Measurements from ENCODE around the gene DCAF12. TPM values are rescaled to one million over a fixed set of nuclear protein-coding genes. Genes with fewer than 3 reads are reported as not detected.
A peak's percentile ranks its signal among the peaks of the same experiment; 100 is the strongest.

The DCAF12 gene
- total RNA-seq, 2 donors from 2014 or later = 37.9 to 41.5 TPM

- H3K9me3 ChIP-seq = no peaks in the 10 kb centered on the region
- DNase-seq = peak; percentile 23
- no peaks in the 10 kb centered on the region for H3K27me3 ChIP-seq
- H3K4me1 ChIP-seq = peaks cover 10% of the 10 kb centered on the region
- peak overlapping the region; percentile 95 for H3K27ac ChIP-seq
- TF ChIP-seq CTCF (IDR thresholded peaks at IDR 0.05) = no peak
- intact Hi-C loops (cut with DNase I) = no loop called here
- H3K36me3 ChIP-seq = no peaks in the 10 kb centered on the region
- peak overlapping the region; percentile 98 for H3K4me3 ChIP-seq
- peak overlapping the region in 1 of 2 donors; percentile 81 for H3K9ac ChIP-seq (ENCODE audit: low read depth in 2 of 2, low read length in 2 of 2)
These were observed 1.6 kb downstream of the DCAF12 start for GRCh38 chr9:34124926-34125325.

- Histone ChIP-seq H3K9ac (ENCODE audit: low read depth in 2 of 2, low read length in 2 of 2) (no peak overlapping the region), H3K27me3 (no peaks in the 10 kb centered on the region), H3K9me3 (no peaks in the 10 kb centered on the region), H3K4me1 (peaks cover 10% of the 10 kb centered on the region), H3K4me3 (no peak overlapping the region), H3K36me3 (no peaks in the 10 kb centered on the region), H3K27ac (no peak overlapping the region)
- intact Hi-C loops (cut with DNase I) = no loop called here
- TF ChIP-seq CTCF (IDR thresholded peaks at IDR 0.05) = no peak
- no peak for DNase-seq
These were observed 2.4 kb downstream of the DCAF12 start for GRCh38 chr9:34124099-34124498.

DNA sequence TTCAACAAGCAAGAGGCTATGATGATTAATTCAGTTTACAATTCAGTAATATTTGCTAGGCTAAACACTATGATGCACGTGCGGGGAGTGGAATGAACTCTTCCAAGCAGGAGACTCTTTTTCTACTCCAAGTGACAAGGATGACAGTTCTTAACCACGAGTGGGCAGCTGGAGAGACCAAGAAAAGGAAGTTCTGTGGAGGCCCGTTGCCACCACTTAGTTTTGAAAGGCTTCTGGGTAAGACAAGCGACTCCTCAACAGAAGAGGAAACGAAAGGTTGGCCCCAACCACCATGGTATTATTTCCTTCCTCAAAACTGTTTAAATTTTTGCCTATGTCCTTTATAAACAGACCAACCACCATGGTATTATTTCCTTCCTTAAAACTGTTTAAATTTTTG lies 2.8 kb downstream of the DCAF12 start:
- H3K4me3 ChIP-seq = no peak overlapping the region
- H3K36me3 ChIP-seq = peaks cover 3% of the 10 kb centered on the region
- H3K4me1 ChIP-seq = peaks cover 10% of the 10 kb centered on the region
- no peaks in the 10 kb centered on the region for H3K9me3 ChIP-seq
- no peak overlapping the region for H3K9ac ChIP-seq (ENCODE audit: low read depth in 2 of 2, low read length in 2 of 2)
- no peak for TF ChIP-seq CTCF (IDR thresholded peaks at IDR 0.05)
- no peak overlapping the region for H3K27ac ChIP-seq
- H3K27me3 ChIP-seq = no peaks in the 10 kb centered on the region
- DNase-seq = peak; percentile 26
- intact Hi-C loops (cut with DNase I) = no loop called here

DNA sequence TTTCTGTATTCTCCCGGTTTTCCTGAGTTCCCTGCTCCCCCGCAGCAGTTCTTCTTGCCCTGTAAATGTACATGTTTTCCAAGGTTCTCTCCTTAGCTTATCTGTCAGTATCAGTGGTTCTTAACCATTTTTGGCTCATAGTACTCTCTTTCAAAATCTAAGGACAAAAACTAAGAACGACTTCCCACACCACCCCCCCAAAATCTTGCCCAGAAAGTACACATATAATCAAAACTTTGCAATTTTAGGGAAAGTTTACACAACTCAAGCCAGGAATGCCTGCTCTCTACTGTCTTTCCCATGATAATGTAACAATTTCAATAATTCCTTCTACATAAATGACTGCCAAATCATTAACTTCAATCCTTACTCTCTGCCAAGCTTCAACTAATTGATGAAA lies 4.5 kb downstream of the DCAF12 start:
- Histone ChIP-seq H3K9ac (ENCODE audit: low read depth in 2 of 2, low read length in 2 of 2) (no peak overlapping the region), H3K9me3 (no peaks in the 10 kb centered on the region), H3K4me3 (no peak overlapping the region), H3K27me3 (no peaks in the 10 kb centered on the region), H3K36me3 (peaks cover 10% of the 10 kb centered on the region), H3K27ac (no peak overlapping the region), H3K4me1 (peaks cover 10% of the 10 kb centered on the region)
- intact Hi-C loops (cut with DNase I) = no loop called here
- no peak for TF ChIP-seq CTCF (IDR thresholded peaks at IDR 0.05)
- no peak for DNase-seq

GRCh38 chr9:34119713-34120112 lies 6.8 kb downstream of the DCAF12 start:
- H3K27me3 ChIP-seq = no peaks in the 10 kb centered on the region
- peaks cover 10% of the 10 kb centered on the region for H3K36me3 ChIP-seq
- no peak for DNase-seq
- no peak overlapping the region for H3K27ac ChIP-seq
- no peaks in the 10 kb centered on the region for H3K9me3 ChIP-seq
- no peak overlapping the region for H3K4me3 ChIP-seq
- no peak for TF ChIP-seq CTCF (IDR thresholded peaks at IDR 0.05)
- intact Hi-C loops (cut with DNase I) = no loop called here
- no peak overlapping the region for H3K9ac ChIP-seq (ENCODE audit: low read depth in 2 of 2, low read length in 2 of 2)
- H3K4me1 ChIP-seq = peaks cover 7% of the 10 kb centered on the region

GRCh38 chr9:34114436-34114835 lies 12.1 kb downstream of the DCAF12 start:
- intact Hi-C loops (cut with DNase I) = no loop called here
- no peak overlapping the region for H3K4me3 ChIP-seq
- H3K27ac ChIP-seq = no peak overlapping the region
- H3K36me3 ChIP-seq = peaks cover 10% of the 10 kb centered on the region
- no peaks in the 10 kb centered on the region for H3K4me1 ChIP-seq
- no peak for DNase-seq
- H3K9ac ChIP-seq (ENCODE audit: low read depth in 2 of 2, low read length in 2 of 2) = no peak overlapping the region
- no peaks in the 10 kb centered on the region for H3K27me3 ChIP-seq
- no peaks in the 10 kb centered on the region for H3K9me3 ChIP-seq
- TF ChIP-seq CTCF (IDR thresholded peaks at IDR 0.05) = no peak

All from colonic mucosa (tissue), 4 donors.